Cardiac fibroblast (primary cell): ENCODE results near the gene SLC35E2B.

Source experiments
- DNase-seq, 2 donors: peaks; one replicate each; pipeline versions ENCODE4 v3.0.0 to v3.0.0-alpha.2; 2010; ENCODE audit warnings: low read depth in 2 of 2
- H3K4me3 ChIP-seq, 2 donors: replicated peaks in 1 of 2; 1 replicate in 1 of 2; 2 replicates in 1 of 2; pipeline ENCODE4 v1.5.1; 2011; ENCODE audit warnings: low read depth in 2 of 2, low read length in 2 of 2, mild to moderate bottlenecking in 2 of 2, moderate library complexity in 1 of 2
- CTCF ChIP-seq: IDR thresholded peaks from one replicate; pipeline ENCODE4 v1.5.1; 2011; ENCODE audit warnings: low read depth, mild to moderate bottlenecking, low read length, inconsistent platforms

The SLC35E2B gene

GRCh38 chr1:1627829-1628753, 64.5 kb downstream of the SLC35E2B start:
- no peak for TF ChIP-seq CTCF
- DNase-seq, result no peak
- no peak overlapping the region for H3K4me3 ChIP-seq

GRCh38 chr1:1627261-1627828, 65.2 kb downstream of the SLC35E2B start:
- H3K4me3 ChIP-seq, result no peak overlapping the region
- no peak for DNase-seq
- TF ChIP-seq CTCF, result no peak

GRCh38 chr1:1626207-1627141, 66.1 kb downstream of the SLC35E2B start:
- DNase-seq, result no peak
- H3K4me3 ChIP-seq, result no peak overlapping the region
- no peak for TF ChIP-seq CTCF

- DNase-seq, result no peak
- no peak overlapping the region for H3K4me3 ChIP-seq
- TF ChIP-seq CTCF, result no peak
These were observed 66.8 kb downstream of the SLC35E2B start for GRCh38 chr1:1625824-1626206.

- no peak for TF ChIP-seq CTCF
- DNase-seq, result no peak
- H3K4me3 ChIP-seq, result no peak overlapping the region
These were observed 67.2 kb downstream of the SLC35E2B start for GRCh38 chr1:1625404-1625775.
